ELR (cell line): ENCODE results near the gene ALMS1.
"Not testable (repeated sequence)": the region's sequence is repeated elsewhere in the genome, so short reads cannot be mapped to it uniquely, and the experiment has no call there.

ENCODE experiments used
- DNase-seq: peaks from one replicate; pipeline ENCODE4 v3.0.0-alpha.2; 2015; ENCODE audit warnings: low read depth

The ALMS1 gene

DNA sequence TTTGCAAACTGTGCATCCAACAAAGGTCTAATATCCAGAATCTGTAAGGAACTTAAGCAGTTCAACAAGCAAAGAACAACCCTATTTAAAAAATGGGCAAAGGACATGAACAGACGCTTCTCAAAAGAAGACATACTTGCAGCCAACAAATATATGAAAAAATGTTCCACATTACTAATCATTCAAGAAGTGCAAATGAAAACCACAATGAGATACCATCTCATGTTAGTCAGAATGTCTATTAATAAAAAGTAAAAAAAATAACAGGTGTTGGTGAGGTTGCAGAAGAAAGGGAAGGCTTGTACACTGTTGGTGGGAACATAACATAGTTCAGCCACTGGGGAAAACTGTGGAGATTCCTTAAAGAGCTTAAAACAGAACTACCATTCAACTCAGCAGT, 130.4 kb downstream of the ALMS1 start:
- peak; percentile 22 for DNase-seq

DNA sequence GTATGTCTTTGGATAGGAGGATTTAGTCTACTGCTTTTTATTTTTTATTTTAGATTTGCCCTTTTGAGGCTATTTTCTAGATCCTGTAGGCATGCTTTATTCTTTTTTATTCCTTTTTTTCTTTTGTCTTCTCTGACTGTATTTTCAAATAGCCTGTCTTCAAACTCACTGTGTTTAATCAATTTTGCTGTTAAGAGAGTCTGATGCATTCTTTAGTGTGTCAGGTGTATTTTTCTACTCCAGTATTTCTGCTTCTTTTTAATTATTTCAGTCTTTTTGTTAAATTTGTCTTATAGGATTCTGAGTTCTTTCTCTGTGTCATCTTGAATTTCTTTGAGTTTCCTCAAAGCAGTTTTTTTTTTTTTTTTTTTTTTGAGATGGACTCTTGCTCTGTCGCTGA, 143.1 kb downstream of the ALMS1 start:
- DNase-seq = no peak

DNA sequence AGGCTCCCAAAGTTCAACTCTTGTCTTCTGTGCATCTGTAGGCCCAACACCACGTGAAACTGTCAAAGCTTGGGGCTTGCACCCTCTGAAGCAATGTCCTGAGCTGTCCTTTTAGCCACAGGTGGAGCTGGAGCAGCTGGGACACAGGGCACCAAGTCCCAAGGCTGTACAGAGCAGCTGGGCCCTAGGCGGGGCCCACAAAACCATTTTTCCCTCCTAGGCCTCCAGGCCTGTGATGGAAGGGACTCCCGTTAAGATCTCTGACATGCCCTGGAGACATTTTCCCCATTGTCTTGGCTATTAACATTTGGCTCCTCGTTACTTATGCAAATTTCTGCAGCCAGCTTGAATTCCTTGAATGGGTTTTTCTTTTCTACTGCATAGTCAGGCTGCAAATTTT, 145.1 kb downstream of the ALMS1 start:
- DNase-seq = not testable (repeated sequence)

DNA sequence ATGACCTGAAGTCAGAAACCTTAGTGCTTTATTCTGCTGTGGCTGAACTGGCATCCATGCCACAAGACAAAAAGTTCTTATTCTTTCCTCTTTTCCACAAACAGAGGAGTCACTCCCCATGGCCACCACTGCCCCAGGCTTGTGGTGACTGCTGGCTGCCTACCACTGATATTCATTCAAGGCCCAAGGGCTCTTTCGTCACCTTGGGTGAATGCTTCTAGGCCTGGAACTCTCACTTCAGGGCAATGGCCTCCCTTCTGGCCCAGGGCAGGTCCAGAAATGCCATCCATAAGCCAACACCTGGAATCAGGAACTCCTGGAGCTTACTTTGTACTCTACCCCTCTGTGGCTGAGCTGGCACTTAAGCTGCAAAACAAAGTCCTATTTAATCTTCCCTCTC, 146.7 kb downstream of the ALMS1 start:
- no peak for DNase-seq

DNA sequence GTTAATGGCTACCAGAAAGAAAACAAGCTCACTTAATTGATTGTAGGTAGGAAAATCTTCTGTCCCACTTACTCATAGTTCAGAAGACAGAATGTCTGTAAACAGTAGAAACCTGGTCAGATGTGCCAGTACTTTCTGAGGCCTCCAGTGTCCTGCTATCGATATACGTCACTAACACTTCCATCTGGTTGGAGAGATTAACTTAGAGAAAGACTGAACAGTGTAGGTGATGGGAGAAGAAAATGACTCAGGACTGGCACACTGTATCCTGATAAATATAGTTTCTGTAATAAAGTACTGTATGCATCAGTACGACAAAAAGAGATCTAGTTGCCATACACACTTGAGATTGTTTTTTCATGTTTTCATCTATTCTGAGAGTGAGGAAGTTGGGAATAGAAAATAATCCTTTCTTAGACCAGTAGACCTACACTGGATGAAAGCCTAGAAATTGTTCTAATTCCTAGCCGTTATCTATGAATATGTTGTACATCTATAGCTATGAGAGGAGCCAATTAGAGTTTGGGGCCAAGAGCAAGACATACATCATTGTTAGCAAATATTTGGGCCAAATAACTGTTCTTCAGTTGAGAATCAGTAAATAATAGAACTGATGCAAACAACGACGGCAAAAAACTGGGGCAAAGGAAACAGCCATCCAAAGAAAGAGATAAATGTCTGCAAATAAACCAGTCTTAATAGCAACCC, 150.7 kb downstream of the ALMS1 start:
- DNase-seq = no peak

DNA sequence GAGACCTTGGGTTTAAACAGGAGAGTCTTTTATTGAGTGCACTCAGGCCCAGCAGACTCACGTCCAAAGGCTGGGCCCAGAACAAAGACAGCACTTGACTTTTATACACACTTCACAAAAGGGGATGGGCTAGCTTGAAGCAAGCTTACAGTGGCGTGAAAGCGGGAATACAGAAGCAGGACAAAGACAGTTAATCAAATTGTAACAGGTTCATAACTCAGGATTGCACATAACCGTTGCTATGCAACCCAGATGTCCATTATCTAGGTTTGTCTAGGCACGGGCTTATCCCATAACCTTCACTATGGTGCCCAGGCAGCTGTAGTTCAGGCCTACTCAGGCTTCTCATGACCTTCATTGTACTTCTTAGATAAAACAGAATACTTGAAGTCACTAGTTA, 175.2 kb downstream of the ALMS1 start:
- DNase-seq = not testable (repeated sequence)

DNA sequence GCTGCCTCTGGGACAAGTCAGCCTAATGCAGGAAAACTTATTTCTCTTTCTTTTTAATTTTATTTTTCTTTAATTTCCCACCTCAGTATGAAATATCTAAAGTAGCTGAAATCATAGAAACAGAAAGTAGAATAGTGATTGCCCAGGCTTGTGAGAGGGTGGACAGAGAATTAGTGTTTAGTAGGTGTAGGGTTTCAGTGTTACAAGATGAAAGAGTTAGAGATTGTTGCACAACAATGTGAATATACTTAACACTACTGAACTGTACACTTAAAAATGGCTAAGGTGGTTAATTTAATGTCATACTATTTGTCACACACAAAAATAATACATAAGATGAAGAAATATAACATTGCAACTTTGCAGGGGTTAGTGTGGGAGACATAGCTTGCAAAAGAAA, 175.8 kb downstream of the ALMS1 start:
- DNase-seq = no peak

DNA sequence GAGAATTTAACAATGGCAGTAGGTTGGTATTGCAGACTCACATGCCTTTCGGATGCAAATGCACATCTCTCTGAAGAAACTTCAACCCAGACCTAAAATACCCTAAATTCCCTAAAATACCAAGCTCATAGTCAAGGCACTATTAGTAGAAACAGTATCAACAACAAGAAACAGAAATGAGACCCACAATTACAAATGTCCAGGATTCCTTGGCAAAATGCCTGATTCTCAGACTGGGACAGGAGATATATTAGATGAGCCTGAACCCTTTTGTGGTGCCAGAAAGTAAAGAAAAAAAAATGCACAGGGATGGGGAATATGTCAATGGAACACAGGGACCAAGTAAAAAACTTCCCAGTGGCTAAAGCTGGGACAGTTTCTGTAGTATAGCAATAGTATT, 179.3 kb downstream of the ALMS1 start:
- DNase-seq = no peak

DNA sequence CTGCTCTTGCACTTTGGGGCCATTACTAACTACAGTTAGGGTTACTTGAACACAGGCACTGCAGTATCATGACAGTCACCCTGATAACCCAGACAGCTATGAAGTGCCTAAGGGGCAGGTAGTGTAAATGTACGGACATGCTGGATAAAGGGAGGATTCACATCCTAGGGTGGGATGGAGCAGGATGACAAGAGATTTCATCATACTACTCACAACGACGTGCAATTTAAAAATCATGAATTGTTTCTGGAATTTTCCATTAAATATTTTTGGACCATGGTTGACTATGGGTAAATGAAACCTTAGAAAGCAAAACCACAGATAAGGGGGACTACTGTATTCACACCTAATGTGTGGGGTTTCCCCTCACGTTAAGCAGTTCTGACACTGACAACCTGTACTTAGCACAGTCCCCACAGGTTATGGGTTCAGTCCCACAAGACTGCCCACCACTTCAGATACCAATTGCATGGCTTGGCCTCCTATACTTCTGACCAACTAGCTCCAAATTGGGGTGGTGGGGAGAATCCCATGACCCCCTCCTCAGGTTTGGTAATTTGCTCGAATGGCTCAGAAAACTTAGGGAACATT, 180.7 kb downstream of the ALMS1 start:
- no peak for DNase-seq

DNA sequence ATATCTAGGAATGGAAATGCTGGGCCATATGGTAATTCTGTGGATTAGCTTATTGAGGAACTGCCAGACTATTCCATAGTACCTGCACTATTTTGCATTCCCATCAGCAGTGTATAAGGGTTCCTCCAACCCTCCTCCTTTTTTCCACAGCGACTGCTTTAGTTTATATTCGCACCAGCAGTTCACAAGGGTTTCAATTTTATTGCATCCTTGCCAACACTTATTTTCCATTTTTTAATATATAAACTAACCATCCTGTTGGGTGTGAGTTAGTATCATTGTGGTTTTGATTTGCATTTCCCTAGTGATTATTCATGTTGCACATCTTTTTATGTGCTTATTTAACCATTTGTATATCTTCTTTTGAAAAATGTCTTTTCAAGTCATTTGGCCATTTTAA, 189.6 kb downstream of the ALMS1 start:
- DNase-seq = no peak

DNA sequence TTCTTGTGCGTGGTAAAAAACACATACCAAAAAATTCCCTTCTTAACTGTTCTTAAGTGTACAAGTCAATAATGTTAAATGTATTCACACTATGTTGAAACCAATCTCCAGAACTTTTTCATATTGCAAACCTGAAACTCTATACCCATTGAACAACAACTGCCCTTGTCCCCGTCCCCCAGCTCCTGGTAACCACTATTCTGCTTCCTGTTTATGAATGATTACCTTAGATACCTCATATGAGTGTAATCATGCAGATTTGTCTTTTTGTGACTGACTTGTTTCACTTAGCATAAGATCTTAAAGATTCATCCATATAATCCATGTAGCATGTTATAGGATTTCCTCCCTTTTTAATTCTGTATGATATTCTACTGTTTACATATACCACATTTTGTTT, 196.7 kb downstream of the ALMS1 start:
- DNase-seq = no peak

DNA sequence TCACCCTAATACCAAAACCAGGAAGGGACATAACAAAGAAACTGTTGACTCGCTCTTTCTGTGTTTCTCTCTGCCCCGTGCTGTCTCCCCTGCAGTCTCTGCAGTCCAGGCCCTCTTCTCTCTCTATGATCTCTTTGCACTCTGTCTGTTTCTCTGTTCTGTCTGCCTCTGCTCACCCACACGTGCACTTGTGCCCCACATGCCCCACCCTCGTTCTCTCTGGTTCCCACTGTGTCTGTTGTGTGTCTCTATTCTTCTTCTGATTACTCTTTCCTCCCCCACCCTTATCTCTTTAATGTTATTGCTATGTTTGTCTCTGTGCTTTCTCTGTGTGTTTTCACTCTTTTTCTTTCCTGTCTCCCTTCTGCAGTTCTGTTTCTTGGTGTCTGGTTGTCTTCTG, 202.5 kb downstream of the ALMS1 start:
- no peak for DNase-seq

DNA sequence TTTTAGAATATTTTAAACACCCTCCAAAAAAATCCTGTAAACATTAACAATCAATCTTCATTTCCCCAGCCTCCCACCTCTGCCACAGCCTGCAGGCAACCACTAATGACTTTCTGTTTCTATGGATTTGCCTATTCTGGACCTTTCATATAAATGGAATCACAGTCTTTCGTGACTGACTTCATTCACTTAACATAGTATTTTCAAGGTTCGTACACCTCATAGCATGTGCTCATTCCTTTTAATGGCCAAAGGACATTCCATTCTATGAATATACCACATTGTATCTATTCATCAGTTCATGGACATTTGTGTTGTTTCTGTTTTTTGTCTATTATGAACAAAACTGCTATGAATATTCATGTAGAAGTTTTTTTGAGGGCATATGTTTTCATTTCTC, 208.0 kb downstream of the ALMS1 start:
- no peak for DNase-seq

DNA sequence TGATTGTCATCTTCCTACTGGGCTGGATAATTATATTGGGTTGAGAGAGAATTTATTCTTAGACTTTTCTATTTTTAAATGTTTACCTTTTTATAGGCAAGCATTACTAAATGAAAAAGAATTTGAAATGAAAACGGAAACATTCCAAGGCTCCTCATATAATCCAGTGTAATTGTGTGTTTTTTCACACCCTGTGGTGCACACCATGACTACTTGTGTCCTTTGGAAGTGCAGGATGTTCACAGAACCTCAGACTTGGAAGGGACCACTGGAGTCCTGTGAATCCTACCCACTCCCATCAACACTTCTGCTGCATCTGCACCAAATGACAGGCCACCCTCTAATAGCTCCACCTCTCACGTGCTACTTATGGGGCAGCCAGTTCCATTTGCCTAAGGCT, 208.6 kb downstream of the ALMS1 start:
- DNase-seq = no peak

DNA sequence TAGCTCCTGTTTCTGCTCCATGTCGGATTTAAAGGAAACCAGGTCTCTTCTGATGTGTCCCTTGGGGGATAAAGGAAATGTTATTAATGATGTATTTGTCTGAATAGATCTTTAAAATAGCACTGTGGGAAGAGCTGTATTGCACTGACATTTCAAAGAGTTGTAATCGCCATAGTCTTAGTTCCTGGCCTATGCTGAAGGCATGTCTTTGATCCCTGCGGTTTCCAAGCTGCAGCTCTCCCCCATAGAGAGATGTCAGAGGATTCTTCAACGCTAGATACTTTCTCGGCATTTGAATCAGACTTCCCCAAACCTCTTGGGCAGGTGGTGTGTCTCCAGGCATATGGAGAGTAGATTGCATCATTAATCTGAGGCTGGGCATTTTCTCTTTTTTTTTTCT, 216.1 kb downstream of the ALMS1 start:
- DNase-seq = no peak

DNA sequence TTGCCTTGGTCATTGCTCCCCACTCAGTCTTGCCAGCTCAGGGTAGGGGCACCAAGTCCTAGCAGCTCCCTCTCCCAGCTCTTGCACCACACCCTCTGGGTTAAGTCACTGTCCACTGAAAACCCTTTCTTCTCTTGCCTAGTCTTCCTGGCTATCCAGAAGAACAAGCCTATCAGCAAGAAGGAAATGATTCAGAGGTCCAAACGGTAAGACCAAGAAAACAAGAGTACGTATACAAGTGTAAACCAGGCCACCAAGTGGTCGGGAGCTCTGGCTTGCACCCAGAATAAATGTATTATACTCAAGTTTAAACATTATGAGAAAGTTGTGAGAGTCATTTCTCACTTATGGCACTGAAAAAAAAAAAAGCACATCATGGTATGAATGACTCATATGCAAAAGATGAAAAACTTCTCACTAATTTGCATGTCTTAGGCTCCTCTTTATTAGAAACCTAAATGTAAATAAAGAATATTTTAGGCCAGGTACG, 217.5 kb downstream of the ALMS1 start:
- peak; percentile 61 for DNase-seq

DNA sequence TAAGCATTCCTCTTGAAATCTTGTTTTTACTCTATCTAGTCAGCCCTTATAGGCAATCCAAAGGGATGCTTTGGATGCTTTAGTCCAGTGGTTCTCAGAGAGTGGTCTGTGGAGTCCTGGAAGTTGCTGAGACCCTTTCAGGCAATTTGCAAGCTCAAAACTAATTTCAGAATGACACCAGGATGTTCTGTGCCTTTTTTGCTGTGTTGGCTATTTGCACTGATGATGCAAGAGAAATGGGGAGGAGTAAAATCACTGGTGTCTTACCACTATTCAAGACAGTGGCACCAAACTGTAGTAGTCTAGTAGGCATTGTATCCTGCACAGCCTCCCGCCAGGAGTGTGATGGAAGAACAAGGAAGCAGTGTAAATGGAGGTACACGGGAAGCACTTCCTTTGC, 219.0 kb downstream of the ALMS1 start:
- DNase-seq = not testable (repeated sequence)

DNA sequence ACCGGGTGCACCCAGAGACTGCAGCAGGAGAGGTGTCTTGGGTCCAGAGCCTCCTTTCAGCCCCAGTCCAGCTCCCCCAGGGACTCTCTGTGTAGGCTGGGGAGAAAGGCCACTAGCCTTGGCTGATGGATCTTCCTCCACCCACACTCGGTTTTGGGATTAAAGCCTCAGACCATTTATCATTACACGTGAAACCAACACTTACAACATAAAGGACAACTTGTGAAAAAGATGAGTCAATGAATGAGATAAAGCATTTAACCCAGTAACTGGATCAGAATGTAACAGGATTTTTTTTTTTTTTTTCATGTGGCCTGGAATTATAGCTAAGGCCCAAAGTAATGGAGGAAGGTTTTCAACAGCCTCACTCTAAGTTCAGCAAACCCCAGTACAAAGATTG, 224.5 kb downstream of the ALMS1 start:
- DNase-seq = no peak

DNA sequence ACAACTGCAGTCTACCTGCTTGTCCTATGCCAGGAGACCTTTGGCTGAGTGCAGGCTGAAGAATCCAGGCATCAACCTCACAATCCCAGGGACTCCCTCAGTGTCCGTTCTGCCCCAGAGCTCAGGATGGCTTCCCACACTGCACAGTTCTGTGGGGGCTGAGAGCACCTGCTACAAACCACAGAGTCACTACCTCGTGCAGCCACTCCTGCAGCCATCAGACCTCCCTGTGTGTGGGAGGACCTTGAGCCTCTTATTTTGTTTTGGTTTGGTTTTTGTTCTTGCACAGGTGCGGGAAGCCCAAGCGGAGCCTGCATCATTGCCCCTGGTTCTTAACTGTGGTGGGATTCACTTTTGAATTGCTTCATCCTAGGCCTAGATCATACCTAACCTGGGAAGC, 225.6 kb downstream of the ALMS1 start:
- no peak for DNase-seq

DNA sequence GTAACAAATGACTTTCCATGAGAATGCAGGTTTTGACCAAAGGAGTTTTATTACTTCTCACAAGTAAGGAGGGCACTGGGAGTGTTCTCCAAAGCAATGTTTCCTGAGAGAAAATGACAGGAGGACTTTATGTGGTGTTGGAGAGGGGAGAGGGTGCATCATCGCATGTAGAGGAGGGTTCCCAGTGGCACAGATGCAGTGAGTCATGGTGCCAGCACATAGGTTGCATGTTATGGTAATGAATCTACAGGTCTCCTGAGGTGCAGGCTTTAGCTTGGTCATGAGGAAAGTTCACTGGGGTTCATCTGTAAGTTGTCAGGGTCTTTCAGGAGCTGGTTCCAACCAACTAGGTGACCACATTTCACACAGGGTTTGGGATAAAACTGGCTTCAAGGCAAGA, 226.2 kb downstream of the ALMS1 start:
- peak; percentile 58 for DNase-seq

DNA sequence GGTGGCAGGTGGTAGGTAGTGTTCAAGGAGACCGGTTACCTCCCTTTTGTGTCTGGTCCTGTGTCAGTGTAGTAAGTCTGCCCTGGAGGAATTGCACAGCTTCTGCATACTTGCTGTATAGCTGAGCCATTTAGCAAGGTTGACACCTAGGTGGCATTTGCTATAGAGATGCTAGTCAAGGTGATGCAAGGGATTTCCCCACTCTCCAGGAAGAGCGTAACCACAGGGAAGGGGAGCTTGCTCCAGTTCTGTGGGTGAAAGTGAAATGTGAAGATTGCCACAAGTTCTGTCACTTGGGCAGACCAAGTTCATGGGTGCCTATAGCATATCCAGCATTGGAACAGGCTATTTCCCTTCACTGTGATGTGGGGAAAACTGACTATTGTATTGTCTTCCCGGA, 228.5 kb downstream of the ALMS1 start:
- DNase-seq = no peak

DNA sequence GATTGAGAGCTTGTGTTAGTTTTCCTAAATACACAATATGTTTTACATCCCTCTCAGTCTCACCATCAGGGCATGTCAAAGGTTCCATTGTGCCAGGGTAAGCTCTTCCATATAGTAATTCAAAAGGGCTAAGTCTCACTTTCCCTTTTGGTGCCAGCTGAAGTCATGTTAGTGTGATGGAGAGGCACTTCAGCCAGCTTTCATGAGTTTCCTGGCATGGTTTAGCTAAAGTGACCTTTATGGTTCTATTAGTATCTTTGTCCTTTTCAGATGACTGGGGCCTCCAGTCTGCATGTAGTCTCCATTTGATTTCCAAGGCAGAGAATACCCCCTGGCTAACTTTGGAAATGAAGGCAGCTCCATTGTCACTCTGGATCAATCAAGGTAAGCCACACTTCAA, 229.4 kb downstream of the ALMS1 start:
- no peak for DNase-seq

DNA sequence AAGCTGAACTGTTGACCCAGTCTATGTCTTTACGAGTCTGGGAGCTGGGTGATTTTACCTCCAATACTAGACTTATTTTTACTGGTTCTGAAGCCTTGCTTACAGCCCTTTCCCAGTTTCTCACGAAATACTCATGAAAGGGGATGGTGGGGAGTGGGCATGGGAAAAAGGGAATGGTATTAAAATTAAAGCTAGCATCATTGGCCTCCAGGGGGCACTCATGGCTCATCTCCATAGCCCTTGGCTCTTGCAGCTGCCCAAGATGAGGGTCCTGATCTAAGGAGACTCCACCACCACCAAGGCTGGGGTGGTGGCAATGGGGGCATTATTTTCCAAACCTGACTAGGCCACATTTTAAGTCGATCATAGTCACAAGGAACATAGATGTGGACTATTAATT, 234.3 kb downstream of the ALMS1 start:
- not testable (repeated sequence) for DNase-seq

DNA sequence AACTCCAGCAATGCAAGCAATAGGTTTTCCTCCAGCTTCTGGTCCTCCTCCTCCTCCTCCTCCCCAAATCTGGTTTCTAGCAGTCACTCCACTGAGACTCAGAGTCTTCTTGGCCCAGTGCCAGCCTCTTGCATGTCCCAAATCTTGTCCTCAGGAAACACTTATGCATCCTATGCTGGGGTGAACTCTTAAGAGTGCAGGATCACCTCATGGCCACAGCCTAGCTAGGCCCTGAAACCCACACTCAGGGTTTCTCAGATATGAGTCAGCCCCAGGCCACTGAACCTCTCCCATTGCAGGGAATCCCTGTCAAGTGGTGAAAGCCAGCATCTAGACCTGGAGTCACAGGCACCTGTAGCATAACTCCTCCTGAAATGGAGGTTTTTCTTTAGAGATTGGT, 238.4 kb downstream of the ALMS1 start:
- peak; percentile 19 for DNase-seq
